ENCODE measurements around the gene OVCA2. TPM values are rescaled to one million over a fixed set of nuclear protein-coding genes. Genes with fewer than 3 reads are reported as not detected.

OVCA2 gene
- total and polyA plus RNA-seq, 4 experiments from 2014 or later = 27.9 to 90.3 (median 43.2) TPM

DNA sequence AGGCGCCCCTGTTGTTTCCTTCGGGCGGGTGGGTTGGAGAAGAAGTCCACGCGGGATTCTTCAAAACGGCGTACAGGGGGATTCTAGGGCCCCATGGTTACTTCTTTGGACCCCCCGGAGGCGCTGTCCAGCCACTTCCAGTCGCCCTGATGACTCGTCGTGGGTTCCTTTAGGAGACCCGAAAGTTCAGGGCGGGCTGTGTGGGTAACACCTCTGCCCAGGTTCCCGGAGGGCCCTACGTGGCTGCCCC lies 12.4 kb downstream of the OVCA2 start:
- peak overlapping the region; percentile 47 to 63 for H3K4me3 ChIP-seq (ENCODE audit: low read length in 2 of 2)
- peaks cover 33% of the 10 kb centered on the region for H3K4me1 ChIP-seq (ENCODE audit: insufficient read depth, low read length)

DNA sequence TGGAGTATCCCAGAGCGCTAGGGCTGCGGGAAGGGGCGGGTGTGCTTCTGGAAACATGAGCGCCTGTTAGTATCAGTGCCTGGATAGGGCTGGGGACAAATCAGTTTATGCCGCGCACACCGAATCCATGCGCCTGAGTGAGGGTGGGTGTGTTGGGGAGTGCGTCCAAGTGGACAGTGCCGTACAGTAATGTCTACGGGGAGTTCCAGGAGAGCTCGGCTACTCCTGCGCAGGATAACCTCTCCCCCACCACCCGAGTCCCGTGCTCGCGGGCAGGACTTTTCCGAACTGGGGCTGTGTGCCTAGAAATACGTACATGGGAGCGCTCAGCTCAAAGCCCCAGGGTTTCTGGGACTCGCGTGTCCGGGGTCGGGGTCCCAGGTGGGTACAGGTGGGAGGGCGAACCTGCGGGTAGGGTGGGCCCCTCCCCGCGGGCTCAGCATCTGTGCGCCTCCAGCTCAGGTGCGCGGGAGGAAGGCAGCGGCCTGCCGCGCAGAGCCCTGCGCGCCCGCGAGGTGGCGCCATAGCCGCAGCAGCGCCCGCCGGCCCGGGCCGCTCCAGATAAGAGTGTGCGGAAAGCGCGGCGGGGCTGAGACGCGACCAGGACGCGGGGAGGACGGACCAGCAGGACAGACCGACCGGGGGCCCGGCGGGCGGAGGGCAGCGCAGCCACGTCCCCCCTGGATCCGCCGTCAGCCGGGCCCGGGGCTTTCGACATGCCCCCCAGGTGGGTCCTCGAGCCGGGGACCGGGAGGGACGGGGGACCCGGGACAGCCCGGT lies 12.9 kb downstream of the OVCA2 start, which contains the start of gene HIC1:
TSS of gene HIC1 (plus strand) at position 592 of the 780 bp plus-strand sequence. CDS start 1,588 bp downstream, outside the sequence.
- H3K4me3 Mint-ChIP-seq = peak within 1 kb of the TSS; percentile 79 to 91 (median 83)
- no peaks in the 10 kb centered on the region for H3K27me3 Mint-ChIP-seq
- H3K4me1 Mint-ChIP-seq = peaks cover 13 to 34% (median 21%) of the 10 kb centered on the region in 4 donors
- peaks cover 30% of the 10 kb centered on the region for H3K4me1 ChIP-seq (ENCODE audit: insufficient read depth, low read length)
- no peaks in the 10 kb centered on the region for H3K27me3 ChIP-seq (ENCODE audit: insufficient read depth, low read length)
- peak; percentile 74 to 86 (median 83) for DNase-seq
- H3K4me3 ChIP-seq (ENCODE audit: low read length in 2 of 2) = peak within 1 kb of the TSS; percentile 47 to 63
- H3K27ac Mint-ChIP-seq = peak within 1 kb of the TSS; percentile 87 to 96 (median 92)
- CTCF ChIA-PET (ENCODE audit: partially characterized antibody) = interaction anchor here (0.5 to 8.6 kb wide), 43 partner anchors 9 to 406 kb away, joined by 3 to 192 read pairs (median 5); partner anchors contain the start of genes SMG6 and SRR
- H3K9me3 Mint-ChIP-seq = no peaks in the 10 kb centered on the region
- peak within 1 kb of the TSS; percentile 71 for H3K27ac ChIP-seq (ENCODE audit: low read depth, low read length)
- H3K9me3 ChIP-seq (ENCODE audit: control insufficient read depth in 1 of 2, low read length in 2 of 2) = no peaks in the 10 kb centered on the region
- H3K36me3 Mint-ChIP-seq = peaks cover 0 to 4% of the 10 kb centered on the region in 2 donors
- H3K36me3 ChIP-seq (ENCODE audit: insufficient read depth, low read length) = no peaks in the 10 kb centered on the region
- POLR2A ChIA-PET (ENCODE audit: partially characterized antibody) = interaction anchor here (0.7 to 6.8 kb wide), 24 partner anchors 10 to 338 kb away, joined by 3 to 75 read pairs (median 6); partner anchors contain the start of genes RTN4RL1, SMG6, SRR and TSR1
- intact Hi-C loops (cut with micrococcal nuclease) = loop anchor here (1.0 to 2.0 kb wide), 6 partner anchors 190 to 347 kb away; partner anchors contain the start of genes MNT, SGSM2, SMG6 and SRR

More for the DNA sequence above, 12.4 kb downstream of the OVCA2 start:
- no peak for DNase-seq
- POLR2A ChIA-PET (ENCODE audit: partially characterized antibody) = interaction anchor here (0.7 to 6.8 kb wide), 16 partner anchors 13 to 282 kb away, joined by 3 to 75 read pairs (median 14); partner anchors contain the start of genes SMG6, SRR and TSR1
- intact Hi-C loops (cut with micrococcal nuclease) = loop anchor here (1.0 to 2.0 kb wide), 5 partner anchors 190 to 347 kb away; partner anchors contain the start of genes MNT, SGSM2, SMG6 and SRR
- Histone ChIP-seq H3K36me3 (ENCODE audit: insufficient read depth, low read length) (no peaks in the 10 kb centered on the region), H3K27me3 (ENCODE audit: insufficient read depth, low read length) (no peaks in the 10 kb centered on the region), H3K9me3 (ENCODE audit: control insufficient read depth in 1 of 2, low read length in 2 of 2) (no peaks in the 10 kb centered on the region), H3K27ac (ENCODE audit: low read depth, low read length) (peak overlapping the region; percentile 71)
- peaks cover 13 to 32% (median 19%) of the 10 kb centered on the region in 4 donors for H3K4me1 Mint-ChIP-seq
- CTCF ChIA-PET (ENCODE audit: partially characterized antibody) = interaction anchor here (0.5 to 8.6 kb wide), 38 partner anchors 8 to 405 kb away, joined by 3 to 192 read pairs (median 5); partner anchors contain the start of genes SMG6 and SRR
- peak overlapping the region; percentile 87 to 96 (median 92) for H3K27ac Mint-ChIP-seq
- peaks cover 0 to 4% of the 10 kb centered on the region in 2 donors for H3K36me3 Mint-ChIP-seq
- no peaks in the 10 kb centered on the region for H3K27me3 Mint-ChIP-seq
- no peaks in the 10 kb centered on the region for H3K9me3 Mint-ChIP-seq
- H3K4me3 Mint-ChIP-seq = peak overlapping the region; percentile 79 to 91 (median 83)

DNA sequence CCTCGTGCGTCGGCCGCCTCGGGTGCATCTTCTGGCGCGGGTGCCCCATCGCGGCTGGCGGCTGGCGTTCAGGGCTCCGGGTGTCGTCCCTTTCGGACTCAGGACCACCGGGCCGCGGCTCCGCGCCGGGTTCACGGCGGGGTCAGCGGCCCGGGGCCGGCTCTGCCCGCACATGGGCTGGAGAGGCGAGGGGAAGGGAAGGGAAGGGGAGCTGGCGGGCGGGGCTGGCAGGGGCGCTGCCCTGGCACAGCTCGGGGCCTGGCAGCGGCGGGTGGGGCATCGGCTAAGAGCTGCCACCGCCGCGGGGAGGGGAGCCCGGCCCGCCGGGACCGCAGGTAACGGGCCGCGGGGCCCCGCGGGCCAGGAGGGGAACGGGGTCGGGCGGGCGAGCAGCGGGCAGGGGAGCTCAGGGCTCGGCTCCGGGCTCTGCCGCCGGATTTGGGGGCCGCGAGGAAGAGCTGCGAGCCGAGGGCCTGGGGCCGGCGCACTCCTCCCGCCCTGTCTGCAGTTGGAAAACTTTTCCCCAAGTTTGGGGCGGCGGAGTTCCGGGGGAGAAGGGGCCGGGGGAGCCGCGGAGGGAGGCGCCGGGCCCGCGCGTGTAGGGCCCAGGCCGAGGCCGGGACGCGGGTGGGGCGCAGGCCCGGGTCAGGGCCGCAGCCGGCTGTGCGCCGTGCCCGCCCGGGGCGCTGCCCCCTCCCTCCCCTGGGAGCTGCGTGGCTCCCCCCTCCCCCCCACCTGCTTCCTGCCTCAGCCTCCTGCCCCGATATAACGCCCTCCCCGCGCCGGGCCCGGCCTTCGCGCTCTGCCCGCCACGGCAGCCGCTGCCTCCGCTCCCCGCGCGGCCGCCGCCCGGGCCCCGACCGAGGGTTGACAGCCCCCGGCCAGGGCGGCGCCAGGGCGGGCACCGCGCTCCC lies 13.7 kb downstream of the OVCA2 start:
- H3K4me3 ChIP-seq (ENCODE audit: low read length in 2 of 2) = peak overlapping the region in 1 of 2 donors; percentile 63
- H3K4me1 ChIP-seq (ENCODE audit: insufficient read depth, low read length) = peaks cover 30% of the 10 kb centered on the region
- ChIA-PET POLR2A (ENCODE audit: partially characterized antibody) (interaction anchor here (0.6 to 6.8 kb wide), 26 partner anchors 9 to 1056 kb away, joined by 3 to 75 read pairs (median 4); partner anchors contain the start of genes RILP, RTN4RL1, SMG6 and SRR), CTCF (ENCODE audit: partially characterized antibody) (interaction anchor here (0.6 to 8.6 kb wide), 32 partner anchors 9 to 339 kb away, joined by 3 to 192 read pairs (median 6); partner anchors contain the start of genes SMG6, SRR and TSR1)
- Mint-ChIP-seq H3K4me1 (peaks cover 13 to 34% (median 23%) of the 10 kb centered on the region in 4 donors), H3K4me3 (peak overlapping the region in 1 of 8 donors; percentile 69), H3K27ac (no peak overlapping the region), H3K36me3 (peaks cover under 1 to 9% of the 10 kb centered on the region in 2 donors), H3K9me3 (no peaks in the 10 kb centered on the region), H3K27me3 (no peaks in the 10 kb centered on the region)
- H3K27ac ChIP-seq (ENCODE audit: low read depth, low read length) = peak overlapping the region; percentile 71
- H3K27me3 ChIP-seq (ENCODE audit: insufficient read depth, low read length) = no peaks in the 10 kb centered on the region
- no peaks in the 10 kb centered on the region for H3K36me3 ChIP-seq (ENCODE audit: insufficient read depth, low read length)
- intact Hi-C loops (cut with micrococcal nuclease) = loop anchor here (1.0 to 2.0 kb wide), 2 partner anchors 227 to 281 kb away; partner anchors contain the start of genes SGSM2 and TSR1
- no peaks in the 10 kb centered on the region for H3K9me3 ChIP-seq (ENCODE audit: control insufficient read depth in 1 of 2, low read length in 2 of 2)
- DNase-seq = peak in 3 of 5 donors; percentile 32 to 44 (median 39)

DNA sequence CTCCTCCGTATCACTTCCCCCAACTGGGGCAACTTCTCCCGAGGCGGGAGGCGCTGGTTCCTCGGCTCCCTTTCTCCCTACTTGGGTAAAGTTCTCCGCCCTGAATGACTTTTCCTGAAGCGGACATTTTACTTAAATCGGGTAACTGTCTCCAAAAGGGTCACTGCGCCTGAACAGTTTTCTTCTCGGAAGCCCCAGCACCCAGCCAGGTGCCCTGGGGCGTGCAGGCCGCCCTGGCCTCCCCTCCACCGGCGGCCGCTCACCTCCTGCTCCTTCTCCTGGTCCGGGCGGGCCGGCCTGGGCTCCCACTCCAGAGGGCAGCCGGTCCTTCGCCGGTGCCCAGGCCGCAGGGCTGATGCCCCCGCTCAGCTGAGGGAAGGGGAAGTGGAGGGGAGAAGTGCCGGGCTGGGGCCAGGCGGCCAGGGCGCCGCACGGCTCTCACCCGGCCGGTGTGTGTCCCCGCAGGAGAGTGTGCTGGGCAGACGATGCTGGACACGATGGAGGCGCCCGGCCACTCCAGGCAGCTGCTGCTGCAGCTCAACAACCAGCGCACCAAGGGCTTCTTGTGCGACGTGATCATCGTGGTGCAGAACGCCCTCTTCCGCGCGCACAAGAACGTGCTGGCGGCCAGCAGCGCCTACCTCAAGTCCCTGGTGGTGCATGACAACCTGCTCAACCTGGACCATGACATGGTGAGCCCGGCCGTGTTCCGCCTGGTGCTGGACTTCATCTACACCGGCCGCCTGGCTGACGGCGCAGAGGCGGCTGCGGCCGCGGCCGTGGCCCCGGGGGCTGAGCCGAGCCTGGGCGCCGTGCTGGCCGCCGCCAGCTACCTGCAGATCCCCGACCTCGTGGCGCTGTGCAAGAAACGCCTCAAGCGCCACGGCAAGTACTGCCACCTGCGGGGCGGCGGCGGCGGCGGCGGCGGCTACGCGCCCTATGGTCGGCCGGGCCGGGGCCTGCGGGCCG lies 14.7 kb downstream of the OVCA2 start:
- Mint-ChIP-seq H3K4me3 (peak overlapping the region; percentile 67 to 84 (median 76)), H3K9me3 (no peaks in the 10 kb centered on the region), H3K36me3 (peaks cover 5 to 12% of the 10 kb centered on the region in 2 donors), H3K4me1 (peaks cover 13 to 34% (median 23%) of the 10 kb centered on the region in 4 donors), H3K27me3 (no peaks in the 10 kb centered on the region), H3K27ac (peak overlapping the region in 4 of 7 donors; percentile 23 to 86 (median 80))
- no peaks in the 10 kb centered on the region for H3K9me3 ChIP-seq (ENCODE audit: control insufficient read depth in 1 of 2, low read length in 2 of 2)
- H3K4me1 ChIP-seq (ENCODE audit: insufficient read depth, low read length) = peaks cover 27% of the 10 kb centered on the region
- ChIA-PET POLR2A (ENCODE audit: partially characterized antibody) (interaction anchor here (0.7 to 6.8 kb wide), 22 partner anchors 8 to 407 kb away, joined by 3 to 75 read pairs (median 8); partner anchors contain the start of genes OVCA2, RILP, RTN4RL1 and SMG6), CTCF (ENCODE audit: partially characterized antibody) (interaction anchor here (0.8 to 8.6 kb wide), 22 partner anchors 9 to 297 kb away, joined by 3 to 192 read pairs (median 5); partner anchors contain the start of genes SMG6 and SRR)
- H3K27ac ChIP-seq (ENCODE audit: low read depth, low read length) = no peak overlapping the region
- H3K36me3 ChIP-seq (ENCODE audit: insufficient read depth, low read length) = no peaks in the 10 kb centered on the region
- peak; percentile 63 to 72 (median 68) for DNase-seq
- H3K4me3 ChIP-seq (ENCODE audit: low read length in 2 of 2) = peak overlapping the region in 1 of 2 donors; percentile 51
- intact Hi-C loops (cut with micrococcal nuclease) = no loop called here
- no peaks in the 10 kb centered on the region for H3K27me3 ChIP-seq (ENCODE audit: insufficient read depth, low read length)

DNA sequence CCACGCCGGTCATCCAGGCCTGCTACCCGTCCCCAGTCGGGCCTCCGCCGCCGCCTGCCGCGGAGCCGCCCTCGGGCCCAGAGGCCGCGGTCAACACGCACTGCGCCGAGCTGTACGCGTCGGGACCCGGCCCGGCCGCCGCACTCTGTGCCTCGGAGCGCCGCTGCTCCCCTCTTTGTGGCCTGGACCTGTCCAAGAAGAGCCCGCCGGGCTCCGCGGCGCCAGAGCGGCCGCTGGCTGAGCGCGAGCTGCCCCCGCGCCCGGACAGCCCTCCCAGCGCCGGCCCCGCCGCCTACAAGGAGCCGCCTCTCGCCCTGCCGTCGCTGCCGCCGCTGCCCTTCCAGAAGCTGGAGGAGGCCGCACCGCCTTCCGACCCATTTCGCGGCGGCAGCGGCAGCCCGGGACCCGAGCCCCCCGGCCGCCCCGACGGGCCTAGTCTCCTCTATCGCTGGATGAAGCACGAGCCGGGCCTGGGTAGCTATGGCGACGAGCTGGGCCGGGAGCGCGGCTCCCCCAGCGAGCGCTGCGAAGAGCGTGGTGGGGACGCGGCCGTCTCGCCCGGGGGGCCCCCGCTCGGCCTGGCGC lies 15.4 kb downstream of the OVCA2 start:
- H3K27me3 ChIP-seq (ENCODE audit: insufficient read depth, low read length) = no peaks in the 10 kb centered on the region
- no peak overlapping the region for H3K4me3 Mint-ChIP-seq
- H3K36me3 ChIP-seq (ENCODE audit: insufficient read depth, low read length) = no peaks in the 10 kb centered on the region
- H3K4me3 ChIP-seq (ENCODE audit: low read length in 2 of 2) = no peak overlapping the region
- H3K36me3 Mint-ChIP-seq = peaks cover 12 to 18% of the 10 kb centered on the region in 2 donors
- no peaks in the 10 kb centered on the region for H3K9me3 ChIP-seq (ENCODE audit: control insufficient read depth in 1 of 2, low read length in 2 of 2)
- intact Hi-C loops (cut with micrococcal nuclease) = no loop called here
- no peak overlapping the region for H3K27ac ChIP-seq (ENCODE audit: low read depth, low read length)
- DNase-seq = no peak
- POLR2A ChIA-PET (ENCODE audit: partially characterized antibody) = interaction anchor here (1.1 to 6.8 kb wide), 12 partner anchors 8 to 246 kb away, joined by 3 to 75 read pairs (median 11); partner anchors contain the start of genes OVCA2, SMG6 and SRR
- no peak overlapping the region for H3K27ac Mint-ChIP-seq
- H3K9me3 Mint-ChIP-seq = no peaks in the 10 kb centered on the region
- H3K27me3 Mint-ChIP-seq = no peaks in the 10 kb centered on the region
- CTCF ChIA-PET (ENCODE audit: partially characterized antibody) = interaction anchor here (0.9 to 8.6 kb wide), 22 partner anchors 8 to 341 kb away, joined by 3 to 192 read pairs (median 4); no protein-coding TSS in a partner anchor
- H3K4me1 Mint-ChIP-seq = peaks cover 7 to 27% (median 17%) of the 10 kb centered on the region in 4 donors
- peaks cover 21% of the 10 kb centered on the region for H3K4me1 ChIP-seq (ENCODE audit: insufficient read depth, low read length)

Data from CD4-positive, alpha-beta memory T cell (primary cell).